Measurements from ENCODE around the gene FARSA. TPM values are rescaled to one million over a fixed set of nuclear protein-coding genes. Genes with fewer than 3 reads are reported as not detected.
A peak's percentile ranks its signal among the peaks of the same experiment; 100 is the strongest.

The FARSA gene
- total and polyA plus RNA-seq, 12 donors: 33.5 to 102 (median 52.1) TPM

- no peak for TF ChIP-seq POLR2A (IDR thresholded peaks at IDR 0.05)
- TF ChIP-seq, protein P1, sequence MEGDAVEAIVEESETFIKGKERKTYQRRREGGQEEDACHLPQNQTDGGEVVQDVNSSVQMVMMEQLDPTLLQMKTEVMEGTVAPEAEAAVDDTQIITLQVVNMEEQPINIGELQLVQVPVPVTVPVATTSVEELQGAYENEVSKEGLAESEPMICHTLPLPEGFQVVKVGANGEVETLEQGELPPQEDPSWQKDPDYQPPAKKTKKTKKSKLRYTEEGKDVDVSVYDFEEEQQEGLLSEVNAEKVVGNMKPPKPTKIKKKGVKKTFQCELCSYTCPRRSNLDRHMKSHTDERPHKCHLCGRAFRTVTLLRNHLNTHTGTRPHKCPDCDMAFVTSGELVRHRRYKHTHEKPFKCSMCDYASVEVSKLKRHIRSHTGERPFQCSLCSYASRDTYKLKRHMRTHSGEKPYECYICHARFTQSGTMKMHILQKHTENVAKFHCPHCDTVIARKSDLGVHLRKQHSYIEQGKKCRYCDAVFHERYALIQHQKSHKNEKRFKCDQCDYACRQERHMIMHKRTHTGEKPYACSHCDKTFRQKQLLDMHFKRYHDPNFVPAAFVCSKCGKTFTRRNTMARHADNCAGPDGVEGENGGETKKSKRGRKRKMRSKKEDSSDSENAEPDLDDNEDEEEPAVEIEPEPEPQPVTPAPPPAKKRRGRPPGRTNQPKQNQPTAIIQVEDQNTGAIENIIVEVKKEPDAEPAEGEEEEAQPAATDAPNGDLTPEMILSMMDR (IDR thresholded peaks at IDR 0.05): no peak
- Histone ChIP-seq H3K27me3 (no peaks in the 10 kb centered on the region), H3K4me3 (no peak overlapping the region), H3K27ac (no peak overlapping the region), H3K9me3 (replicated peaks in 1 of 3) (no peaks in the 10 kb centered on the region), H3K4me1 (replicated peaks in 1 of 2) (peaks cover 0 to 44% of the 10 kb centered on the region in 2 donors), H3K36me3 (replicated peaks in 1 of 2) (peaks cover 0 to 73% of the 10 kb centered on the region in 2 donors)
- no peak for DNase-seq
- WGBS, 4 donors: 65 to 87% (median 67%) methylated on average over 2 of the region's 2 CpGs
- intact Hi-C loops (cut with DNase I): no loop called here
Observed at GRCh38 chr19:12944104-12944674, 10.7 kb upstream of the FARSA start.

DNA sequence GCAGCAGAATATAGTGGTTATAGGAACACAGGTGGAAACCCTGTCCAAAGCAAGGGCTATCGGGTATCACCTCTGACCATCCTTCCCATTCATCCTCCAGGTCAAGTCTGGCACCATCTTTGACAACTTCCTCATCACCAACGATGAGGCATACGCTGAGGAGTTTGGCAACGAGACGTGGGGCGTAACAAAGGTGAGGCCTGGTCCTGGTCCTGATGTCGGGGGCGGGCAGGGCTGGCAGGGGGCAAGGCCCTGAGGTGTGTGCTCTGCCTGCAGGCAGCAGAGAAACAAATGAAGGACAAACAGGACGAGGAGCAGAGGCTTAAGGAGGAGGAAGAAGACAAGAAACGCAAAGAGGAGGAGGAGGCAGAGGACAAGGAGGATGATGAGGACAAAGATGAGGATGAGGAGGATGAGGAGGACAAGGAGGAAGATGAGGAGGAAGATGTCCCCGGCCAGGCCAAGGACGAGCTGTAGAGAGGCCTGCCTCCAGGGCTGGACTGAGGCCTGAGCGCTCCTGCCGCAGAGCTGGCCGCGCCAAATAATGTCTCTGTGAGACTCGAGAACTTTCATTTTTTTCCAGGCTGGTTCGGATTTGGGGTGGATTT is 10.0 kb upstream of the FARSA start:
- DNase-seq: peak in 1 of 7 donors; percentile 33
- 73 to 85% (median 82%) methylated on average over 18 of the region's 18 CpGs for WGBS, 4 donors
- Histone ChIP-seq H3K36me3 (replicated peaks in 1 of 2) (peaks cover 0 to 66% of the 10 kb centered on the region in 2 donors), H3K9me3 (replicated peaks in 1 of 3) (no peaks in the 10 kb centered on the region), H3K27me3 (no peaks in the 10 kb centered on the region), H3K27ac (peak overlapping the region in 1 of 5 donors; percentile 9), H3K4me3 (no peak overlapping the region), H3K4me1 (replicated peaks in 1 of 2) (peaks cover 0 to 44% of the 10 kb centered on the region in 2 donors)
- intact Hi-C loops (cut with DNase I): no loop called here
- TF ChIP-seq, protein P1 (IDR thresholded peaks at IDR 0.05): no peak
- no peak for TF ChIP-seq POLR2A (IDR thresholded peaks at IDR 0.05)

GRCh38 chr19:12940897-12941296 is 7.4 kb upstream of the FARSA start:
- no peak overlapping the region for H3K4me3 ChIP-seq
- intact Hi-C loops (cut with DNase I): no loop called here
- TF ChIP-seq, protein P1 (IDR thresholded peaks at IDR 0.05): no peak
- TF ChIP-seq POLR2A (IDR thresholded peaks at IDR 0.05): no peak
- no peaks in the 10 kb centered on the region for H3K9me3 ChIP-seq (replicated peaks in 1 of 3)
- WGBS, 4 donors: 78 to 94% (median 87%) methylated on average over 2 of the region's 2 CpGs
- H3K36me3 ChIP-seq (replicated peaks in 1 of 2): peaks cover 0 to 58% of the 10 kb centered on the region in 2 donors
- peak overlapping the region in 2 of 5 donors; percentile 8 to 17 for H3K27ac ChIP-seq
- peaks cover 5 to 36% of the 10 kb centered on the region in 2 donors for H3K4me1 ChIP-seq (replicated peaks in 1 of 2)
- no peak for DNase-seq
- no peaks in the 10 kb centered on the region for H3K27me3 ChIP-seq

DNA sequence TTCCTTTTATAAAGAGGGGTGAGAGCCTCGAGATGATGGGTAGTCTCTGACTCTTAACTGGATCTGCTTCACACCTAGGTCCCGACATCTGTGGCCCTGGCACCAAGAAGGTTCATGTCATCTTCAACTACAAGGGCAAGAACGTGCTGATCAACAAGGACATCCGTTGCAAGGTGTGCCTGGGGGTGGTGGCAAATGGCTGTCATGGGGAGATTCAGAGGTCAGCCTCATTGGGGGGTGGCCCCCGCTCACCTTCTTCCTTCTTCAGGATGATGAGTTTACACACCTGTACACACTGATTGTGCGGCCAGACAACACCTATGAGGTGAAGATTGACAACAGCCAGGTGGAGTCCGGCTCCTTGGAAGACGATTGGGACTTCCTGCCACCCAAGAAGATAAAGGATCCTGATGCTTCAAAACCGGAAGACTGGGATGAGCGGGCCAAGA is 6.5 kb upstream of the FARSA start:
- H3K27me3 ChIP-seq: no peaks in the 10 kb centered on the region
- no peaks in the 10 kb centered on the region for H3K9me3 ChIP-seq (replicated peaks in 1 of 3)
- H3K27ac ChIP-seq: peak overlapping the region in 3 of 5 donors; percentile 24 to 94 (median 87)
- H3K36me3 ChIP-seq (replicated peaks in 1 of 2): peaks cover 0 to 55% of the 10 kb centered on the region in 2 donors
- H3K4me3 ChIP-seq: peak overlapping the region in 1 of 4 donors; percentile 97
- no peak for TF ChIP-seq POLR2A (IDR thresholded peaks at IDR 0.05)
- TF ChIP-seq, protein P1 (IDR thresholded peaks at IDR 0.05): no peak
- peaks cover 5 to 36% of the 10 kb centered on the region in 2 donors for H3K4me1 ChIP-seq (replicated peaks in 1 of 2)
- WGBS, 4 donors: 54 to 60% (median 58%) methylated on average over 9 to 10 of the region's 10 CpGs
- no peak for DNase-seq
- intact Hi-C loops (cut with DNase I): no loop called here
